HG03025 (cell line): ENCODE data around the gene PRR7.
"Not testable (repeated sequence)": the region's sequence is repeated elsewhere in the genome, so short reads cannot be mapped to it uniquely, and the experiment has no call there.

Experiments used
- ATAC-seq: cut with Tn5 transposase; IDR thresholded peaks from one replicate; pipeline ENCODE4 v1.9.1; 2021; ENCODE audit warnings: mild to moderate bottlenecking, moderate library complexity; ENCODE audit not compliant: unreplicated experiment, low FRiP score

The PRR7 gene

DNA sequence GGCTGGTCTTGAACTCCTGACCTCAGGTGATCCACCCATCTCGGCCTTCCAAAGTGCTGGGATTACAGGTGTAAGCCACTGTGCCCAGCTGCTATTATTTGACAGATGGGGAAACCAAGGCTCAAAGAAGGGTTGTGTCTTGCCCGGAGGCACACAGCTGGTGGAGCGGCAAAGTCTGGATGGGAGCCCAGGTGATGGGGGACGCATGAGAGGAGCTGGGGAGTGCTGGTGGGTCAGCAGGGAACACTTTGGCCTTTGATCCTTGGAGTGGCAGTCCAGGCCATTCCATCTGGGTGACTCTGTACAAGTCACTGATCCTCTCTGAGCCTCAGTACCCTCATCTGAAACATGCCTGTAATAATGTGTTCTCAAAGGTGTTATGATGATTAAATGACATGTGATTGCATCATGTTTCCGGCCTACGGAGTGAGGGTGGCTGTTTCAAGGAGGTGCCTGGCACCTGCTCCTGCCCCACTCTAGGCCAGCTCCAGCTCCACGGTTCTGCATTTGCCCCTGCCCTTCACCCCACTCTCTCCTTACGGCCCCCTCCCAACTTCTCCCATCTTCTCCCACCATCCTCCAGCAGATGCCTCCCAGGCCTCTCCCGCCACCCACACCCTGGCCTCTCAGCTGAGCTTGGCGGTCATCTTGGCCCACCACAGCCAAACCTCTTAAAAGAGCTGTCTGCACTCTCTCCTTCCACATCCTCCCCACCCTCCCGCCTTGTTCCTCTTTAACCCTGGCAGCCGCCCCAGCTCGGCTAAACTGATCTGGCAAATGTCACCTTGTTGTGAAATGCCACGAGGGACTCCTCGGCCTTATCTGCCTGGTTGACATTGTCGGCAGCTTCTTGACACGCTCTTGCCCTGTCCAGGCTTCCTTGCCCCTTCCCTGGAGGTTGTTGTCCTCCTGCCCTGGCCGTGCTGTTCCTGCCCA is 32.4 kb downstream of the PRR7 start:
- no peak for ATAC-seq

DNA sequence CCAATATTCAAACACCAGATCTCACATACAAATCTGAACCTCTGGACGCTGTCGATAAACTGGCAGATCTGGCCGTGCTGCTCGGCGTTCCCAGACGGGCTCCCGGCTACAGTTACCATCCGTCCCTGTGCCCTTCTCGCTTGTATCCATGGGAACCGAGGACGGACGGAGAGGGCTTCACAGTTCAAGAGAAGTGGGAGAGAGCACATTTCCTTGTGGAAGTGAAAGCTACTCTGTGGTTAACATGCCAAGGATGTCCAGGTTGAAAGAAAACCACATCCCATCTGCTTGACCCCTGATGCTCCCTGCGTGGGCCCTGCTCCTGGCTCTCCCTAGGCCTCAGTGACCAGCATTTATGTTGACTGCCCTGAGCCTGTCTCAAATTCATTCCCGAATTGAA is 33.2 kb downstream of the PRR7 start:
- ATAC-seq: no peak

DNA sequence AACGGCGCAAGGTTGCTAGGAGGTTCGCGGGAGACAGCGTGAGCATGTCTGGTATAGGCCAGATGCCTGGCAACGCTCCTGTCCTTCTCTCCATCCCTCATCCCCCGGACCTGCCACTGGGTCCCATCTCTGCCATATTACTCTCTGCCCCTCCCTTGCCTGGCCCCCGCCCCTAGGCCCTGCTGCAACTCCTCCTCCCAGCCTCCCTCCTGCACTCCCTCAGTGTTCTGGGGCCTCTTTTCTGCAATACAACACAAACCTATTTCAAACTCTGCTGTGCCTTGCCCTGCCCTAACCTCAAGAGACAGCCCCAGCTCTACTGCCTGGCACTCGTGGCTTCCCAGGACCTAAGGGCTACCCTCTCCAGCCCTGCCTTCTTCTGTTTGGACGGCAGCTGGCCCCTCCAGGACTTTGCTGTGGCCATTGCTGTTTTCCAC is 35.8 kb downstream of the PRR7 start:
- no peak for ATAC-seq

DNA sequence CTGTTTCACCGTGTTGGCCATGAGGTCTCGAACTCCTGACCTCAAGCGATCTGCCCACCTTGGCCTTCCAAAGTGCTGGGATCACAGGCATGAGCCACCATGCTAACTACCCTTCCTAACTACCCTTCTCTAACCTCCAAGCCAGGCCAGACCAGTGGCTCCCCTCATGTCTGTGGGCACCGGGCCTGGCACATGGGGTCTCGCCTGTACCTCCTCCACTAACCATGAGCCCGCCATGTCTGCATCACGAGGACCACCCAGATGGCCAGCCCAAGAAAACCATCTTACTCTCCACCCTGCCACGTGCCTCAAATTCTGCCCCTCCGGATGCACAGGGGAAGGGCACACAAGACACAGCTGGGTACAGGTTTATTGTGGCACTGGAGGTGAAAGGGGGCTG is 36.4 kb downstream of the PRR7 start:
- ATAC-seq: no peak

DNA sequence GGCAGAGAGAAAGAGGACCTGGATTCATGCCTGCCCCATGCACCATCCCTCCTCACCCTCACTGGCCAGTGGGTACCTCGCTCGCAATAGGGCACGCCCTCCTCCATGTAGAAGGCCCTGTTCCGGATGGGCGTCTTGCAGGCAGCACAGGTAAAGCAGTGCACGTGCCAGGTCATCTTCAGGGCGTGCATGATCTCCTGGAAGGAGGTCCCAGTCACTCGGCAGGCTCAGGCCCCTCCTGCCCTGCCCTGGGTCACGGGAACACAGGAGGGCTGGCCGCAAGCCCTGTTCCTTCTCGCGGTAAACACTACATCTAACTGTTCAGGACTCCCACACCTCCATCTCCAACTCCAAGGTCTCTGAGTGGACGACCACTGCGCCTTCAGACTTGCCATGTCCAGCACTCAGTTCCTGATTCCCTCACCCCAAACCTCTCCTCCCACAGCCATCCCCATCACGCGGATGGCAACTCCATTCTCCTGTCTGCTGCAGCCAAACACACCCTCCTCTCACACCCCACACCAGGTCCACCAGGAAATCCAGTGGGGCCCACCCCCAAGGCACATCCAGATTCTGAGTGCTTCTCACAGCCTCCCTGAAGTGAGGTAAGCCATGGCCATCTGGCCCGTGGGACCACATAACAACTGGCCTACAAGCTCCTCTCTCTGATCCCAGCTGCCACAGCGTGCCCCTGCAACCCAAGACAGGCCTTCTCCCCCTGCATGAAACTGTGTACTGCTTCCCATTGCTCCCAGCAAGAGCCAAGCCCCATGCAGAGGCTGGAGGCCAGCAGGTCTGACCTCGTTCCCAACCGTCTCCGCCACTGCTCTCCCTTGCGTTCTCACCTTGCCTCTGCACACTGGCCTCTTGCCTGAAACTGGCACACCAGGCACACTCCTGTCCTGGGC is 37.6 kb downstream of the PRR7 start:
- ATAC-seq: no peak

DNA sequence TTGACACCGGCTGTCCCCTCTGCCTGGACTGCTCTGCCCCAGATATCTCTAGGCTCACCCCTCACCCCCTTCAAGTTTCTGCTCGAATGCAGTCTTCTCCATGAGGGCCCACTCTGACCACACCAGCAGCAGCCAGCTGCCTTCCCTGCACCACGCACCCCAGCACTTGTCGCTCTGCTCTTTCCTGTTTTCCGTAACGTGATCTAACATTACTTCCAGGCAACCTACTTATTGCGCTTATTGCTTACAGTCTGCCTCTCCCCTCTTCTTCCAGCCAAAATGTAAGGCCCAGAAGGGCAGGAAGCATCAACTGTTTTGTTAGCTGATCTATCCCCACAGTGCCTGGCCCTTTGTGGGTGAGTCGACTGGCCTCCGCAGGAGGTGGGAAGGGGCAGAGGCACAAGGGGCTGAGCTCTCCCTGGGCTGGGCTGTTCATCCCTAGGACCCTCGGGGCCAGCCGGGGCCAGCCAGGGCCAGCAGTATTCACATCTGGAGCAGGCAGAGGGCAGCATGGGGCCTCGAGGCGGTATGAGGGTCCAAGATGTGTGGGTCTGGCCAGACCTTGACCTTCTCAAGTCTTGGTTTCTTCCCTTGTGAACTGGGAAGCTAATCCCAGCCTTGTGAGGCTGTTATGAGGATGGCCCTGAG is 38.4 kb downstream of the PRR7 start:
- no peak for ATAC-seq

DNA sequence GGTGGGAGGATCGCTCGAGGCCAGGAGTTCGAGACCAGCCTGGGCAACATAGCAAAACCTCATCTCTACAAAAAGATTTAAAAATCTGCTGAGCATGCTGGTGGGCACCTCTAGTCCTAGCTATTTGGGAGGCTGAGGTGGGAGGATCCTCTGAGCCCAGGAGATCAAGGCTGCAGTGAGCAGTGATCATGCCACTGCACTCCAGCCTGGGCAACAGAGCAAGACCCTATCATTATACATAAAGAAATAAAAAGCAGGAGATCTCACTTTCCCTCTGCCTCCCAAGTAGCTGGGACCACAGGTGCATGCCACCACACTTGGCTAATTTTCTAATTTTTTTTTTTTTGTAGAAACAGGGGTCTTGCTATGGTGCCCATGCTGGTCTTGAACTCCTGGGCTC is 39.1 kb downstream of the PRR7 start:
- ATAC-seq: not testable (repeated sequence)

DNA sequence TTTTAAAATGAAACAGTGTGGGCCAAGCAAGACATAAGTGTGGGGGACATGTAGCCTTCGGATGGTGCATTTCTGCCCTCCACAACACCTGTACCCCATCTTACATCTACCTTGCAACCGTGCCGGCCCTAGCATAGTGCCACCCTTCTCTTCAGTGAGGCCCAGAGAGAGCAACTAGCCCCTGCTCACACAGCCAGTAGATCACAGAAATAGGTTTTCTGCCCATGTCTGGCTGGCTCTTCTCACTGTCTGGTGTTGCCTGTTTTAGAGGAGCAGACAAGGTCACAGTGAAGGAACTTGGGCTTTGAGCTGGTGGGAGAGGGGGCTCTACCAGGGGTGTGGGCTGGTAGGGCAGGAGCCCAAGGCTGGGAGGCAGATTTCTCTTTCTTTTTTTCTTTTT is 39.6 kb downstream of the PRR7 start:
- ATAC-seq: no peak

DNA sequence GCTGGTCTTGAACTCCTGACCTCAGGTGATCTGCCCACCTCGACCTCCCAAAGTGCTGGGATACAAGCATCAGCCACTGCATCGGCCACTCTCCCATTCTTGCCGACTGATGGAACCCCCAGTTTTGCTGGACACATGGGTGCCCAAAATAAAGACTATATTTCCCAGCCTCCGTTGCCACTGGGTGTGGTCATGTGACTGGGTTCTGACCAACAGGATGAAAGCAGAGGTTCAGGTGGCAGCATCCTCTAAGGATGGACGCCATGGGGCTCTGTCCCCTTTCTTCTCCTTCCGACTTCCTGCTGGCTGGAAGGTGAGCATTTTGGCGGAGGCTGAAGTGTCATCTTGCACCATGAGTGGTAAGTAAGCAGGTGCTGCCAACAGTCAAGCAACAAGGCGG is 40.5 kb downstream of the PRR7 start:
- no peak for ATAC-seq

DNA sequence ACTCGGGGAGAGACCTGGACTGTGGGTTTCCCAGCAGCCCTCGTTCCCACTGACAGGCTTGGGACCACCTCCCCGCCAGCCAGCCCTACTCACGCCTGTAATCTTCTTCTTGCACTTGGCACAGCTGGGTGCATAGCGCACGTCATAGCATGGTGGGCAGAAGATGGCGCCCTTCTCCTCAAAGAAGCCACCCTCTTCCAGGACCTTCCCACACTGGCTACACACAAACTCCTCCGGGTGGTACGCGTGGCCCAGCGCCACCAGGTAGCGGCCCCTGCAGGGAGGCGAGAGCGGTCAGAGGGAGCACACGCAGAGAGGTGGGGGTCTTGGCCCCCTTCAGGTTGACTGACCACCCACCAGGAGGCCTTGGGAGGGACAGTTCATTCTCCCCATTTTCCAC is 41.4 kb downstream of the PRR7 start:
- ATAC-seq: no peak

DNA sequence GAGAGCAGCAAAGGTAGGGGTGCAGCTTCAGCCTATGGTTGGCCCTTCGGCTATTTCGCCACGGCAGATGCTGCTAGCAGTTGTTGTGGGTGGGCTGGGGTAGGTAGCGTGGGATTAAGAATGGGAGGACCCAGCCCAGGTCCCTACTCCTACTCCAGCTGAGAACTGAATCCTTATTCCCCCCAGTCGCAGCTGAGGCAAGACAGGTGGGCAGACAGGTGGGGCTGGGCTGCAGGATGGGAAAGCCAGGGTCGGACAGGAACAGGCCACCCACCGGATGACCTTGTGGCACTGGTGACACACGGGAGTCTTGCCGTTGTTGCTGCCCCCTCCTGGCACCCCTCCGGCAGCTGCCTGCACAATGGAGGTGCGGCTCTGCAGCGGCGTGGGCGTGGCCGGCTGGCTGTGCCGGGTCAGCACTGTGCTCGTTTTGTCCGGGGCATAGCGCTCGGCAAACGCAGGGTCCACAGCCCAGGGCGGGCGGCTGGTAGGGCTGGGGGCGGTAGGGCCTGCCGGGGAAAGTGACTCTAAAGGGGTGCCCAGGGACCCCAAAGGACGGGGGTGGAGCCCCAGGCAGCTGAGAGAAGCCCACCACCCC is 42.6 kb downstream of the PRR7 start:
- no peak for ATAC-seq

DNA sequence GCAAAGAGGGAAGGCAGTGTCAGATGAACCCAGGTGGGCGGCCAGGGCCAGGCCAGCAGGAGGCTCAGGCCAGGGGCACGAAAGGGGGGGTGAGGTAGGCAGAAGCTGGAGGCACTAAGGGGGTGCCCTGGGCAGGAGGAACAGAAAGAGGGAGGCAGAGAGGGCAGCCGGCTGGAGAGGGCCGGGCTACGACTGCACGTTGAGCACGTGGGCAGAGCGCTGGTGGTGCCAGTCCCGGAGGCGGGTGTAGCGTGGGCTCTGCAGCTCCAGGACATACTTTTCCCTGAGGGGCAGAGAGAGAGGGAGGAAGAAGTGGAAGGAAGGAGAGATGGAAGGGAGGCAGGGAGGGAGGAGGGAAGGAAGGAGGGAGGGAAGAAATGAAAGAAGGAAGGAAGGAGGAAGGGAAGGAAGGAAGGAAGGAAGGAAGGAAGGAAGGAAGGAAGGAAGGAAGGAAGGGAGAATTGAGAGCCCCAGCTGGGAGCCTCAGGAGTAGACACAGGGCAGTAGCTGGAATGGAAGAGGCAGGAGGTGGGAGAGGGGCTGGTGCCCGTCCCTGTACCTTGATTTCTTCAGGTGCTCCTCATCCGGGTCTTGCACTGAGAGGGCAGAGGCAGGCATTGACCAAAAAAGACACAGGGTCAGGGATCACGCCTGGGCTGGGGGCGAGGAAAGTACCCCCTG is 43.8 kb downstream of the PRR7 start:
- ATAC-seq: no peak

DNA sequence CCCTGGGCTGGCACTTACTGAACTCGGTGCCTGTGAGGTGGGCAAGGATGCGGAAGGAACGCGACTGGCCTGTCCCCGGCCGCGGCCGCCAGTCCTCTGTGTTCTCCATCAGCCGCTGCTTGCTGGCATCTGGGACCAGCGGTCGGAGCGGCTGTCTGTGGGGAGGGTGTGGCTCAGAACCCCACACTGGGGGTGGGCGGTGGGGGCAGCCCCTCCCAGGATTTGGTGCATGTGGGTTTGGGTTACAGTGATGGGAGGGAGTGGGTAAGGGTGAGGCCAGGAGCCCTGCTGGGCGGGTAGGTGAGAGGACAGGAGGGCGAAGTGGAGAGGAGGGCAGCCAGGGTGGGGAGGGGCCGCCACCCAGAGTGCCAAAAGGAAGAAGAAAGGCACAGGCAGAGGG is 44.4 kb downstream of the PRR7 start:
- ATAC-seq: no peak

DNA sequence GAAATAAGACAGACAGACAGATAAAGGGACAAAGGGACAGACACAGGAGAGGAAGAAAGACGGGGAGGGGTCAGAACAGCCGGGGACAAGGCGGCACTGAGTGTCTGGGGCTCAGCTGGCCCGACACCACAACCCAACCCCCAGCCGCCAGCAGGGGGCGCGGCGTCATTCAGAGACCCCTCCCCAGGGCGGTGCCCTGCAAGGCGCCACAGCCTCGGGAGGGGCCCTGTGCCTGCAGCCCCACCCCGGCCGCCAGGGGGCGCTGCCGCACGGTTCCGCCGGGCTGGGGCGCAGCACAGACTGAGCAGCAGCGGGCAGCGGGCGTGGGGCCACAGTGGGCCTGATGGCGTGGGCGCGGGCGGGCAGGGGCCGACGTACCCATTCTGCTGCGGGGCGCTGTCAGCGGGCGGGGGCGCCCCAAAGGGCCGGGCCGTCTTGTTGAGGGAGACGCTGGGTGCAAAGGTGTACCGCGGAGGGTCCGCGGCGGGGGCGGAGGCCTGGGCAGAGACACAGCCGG is 44.9 kb downstream of the PRR7 start:
- no peak for ATAC-seq

DNA sequence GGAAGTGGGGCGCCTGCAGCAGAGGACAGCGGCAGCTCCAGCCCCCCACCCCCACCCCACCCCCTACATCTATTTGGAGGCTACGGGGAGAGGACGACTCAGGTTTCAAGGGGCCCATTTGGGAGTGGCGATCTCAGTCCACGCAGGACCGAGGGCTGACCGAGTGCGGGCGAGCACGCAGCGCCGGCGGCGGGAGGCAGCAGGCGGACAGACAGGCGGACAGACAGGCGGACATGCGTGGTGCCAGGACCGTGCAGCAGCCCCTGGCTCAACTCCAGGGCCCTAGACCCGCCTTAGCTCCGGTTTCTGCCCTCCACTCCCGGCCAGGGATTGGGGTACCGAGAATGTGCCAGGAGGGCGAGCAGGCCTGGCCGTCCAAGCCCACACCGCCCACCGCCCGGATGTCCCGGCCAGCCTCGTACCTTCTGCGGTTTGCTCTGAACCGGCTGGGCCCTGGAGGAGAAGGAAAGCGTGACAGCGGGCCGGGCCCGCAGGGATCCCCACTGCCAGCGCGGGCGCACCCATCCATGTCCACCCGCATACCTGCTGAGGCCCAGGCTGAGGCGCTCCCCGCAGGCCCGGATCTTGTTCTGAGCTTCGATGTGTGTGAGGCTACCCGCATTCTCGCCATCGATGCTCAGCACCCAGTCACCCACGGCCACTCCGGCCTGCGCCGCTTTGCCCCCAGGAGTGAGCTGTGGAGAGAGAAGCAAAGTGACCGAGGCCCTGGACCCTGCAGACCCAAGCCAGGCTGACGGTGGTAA is 45.6 kb downstream of the PRR7 start:
- no peak for ATAC-seq

DNA sequence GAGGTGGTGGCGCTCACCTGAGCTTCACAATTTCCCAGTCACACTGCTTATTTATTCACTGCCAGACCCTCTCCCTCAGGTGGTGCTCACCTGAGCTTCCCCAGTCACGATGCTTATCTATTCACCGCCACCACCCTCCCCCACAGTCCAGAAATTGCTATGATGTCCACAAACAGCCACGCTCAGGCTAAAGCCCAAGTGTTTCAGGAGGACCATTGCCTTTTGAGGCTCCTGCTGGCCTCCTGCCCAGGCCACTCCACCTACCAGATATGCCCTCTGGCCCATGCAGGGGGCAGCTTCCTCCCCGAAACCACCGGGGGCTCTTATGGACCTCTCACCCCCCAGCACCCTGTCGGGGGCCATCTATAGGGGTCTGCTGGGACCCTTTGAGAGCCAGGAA is 46.2 kb downstream of the PRR7 start:
- ATAC-seq: no peak

DNA sequence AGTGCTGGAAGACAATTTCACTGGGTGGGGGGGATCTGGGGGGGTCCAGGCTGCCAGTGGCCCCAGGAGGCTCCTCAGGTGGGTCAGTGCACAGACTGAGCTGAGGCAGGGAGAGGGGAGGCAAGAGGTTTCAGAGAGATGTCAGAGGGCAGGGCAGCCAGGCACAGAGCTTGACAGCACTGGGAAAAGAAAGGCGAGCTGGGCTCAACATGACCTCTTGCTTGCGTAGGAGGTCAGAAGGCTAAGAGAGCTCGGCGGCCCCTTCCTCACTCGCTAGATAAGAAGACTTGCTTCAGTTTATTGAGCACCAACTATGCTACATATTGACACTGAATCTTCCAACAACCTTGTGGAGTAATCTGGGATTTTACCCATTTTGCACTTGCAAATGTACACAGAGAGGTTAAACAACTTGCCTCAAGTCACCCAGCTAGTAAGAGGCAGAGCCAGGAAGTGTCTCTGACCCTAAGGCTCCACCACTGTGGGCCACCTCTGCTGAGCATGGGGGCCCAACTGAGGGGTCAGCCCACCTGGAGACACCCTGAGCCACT is 47.3 kb downstream of the PRR7 start:
- no peak for ATAC-seq

DNA sequence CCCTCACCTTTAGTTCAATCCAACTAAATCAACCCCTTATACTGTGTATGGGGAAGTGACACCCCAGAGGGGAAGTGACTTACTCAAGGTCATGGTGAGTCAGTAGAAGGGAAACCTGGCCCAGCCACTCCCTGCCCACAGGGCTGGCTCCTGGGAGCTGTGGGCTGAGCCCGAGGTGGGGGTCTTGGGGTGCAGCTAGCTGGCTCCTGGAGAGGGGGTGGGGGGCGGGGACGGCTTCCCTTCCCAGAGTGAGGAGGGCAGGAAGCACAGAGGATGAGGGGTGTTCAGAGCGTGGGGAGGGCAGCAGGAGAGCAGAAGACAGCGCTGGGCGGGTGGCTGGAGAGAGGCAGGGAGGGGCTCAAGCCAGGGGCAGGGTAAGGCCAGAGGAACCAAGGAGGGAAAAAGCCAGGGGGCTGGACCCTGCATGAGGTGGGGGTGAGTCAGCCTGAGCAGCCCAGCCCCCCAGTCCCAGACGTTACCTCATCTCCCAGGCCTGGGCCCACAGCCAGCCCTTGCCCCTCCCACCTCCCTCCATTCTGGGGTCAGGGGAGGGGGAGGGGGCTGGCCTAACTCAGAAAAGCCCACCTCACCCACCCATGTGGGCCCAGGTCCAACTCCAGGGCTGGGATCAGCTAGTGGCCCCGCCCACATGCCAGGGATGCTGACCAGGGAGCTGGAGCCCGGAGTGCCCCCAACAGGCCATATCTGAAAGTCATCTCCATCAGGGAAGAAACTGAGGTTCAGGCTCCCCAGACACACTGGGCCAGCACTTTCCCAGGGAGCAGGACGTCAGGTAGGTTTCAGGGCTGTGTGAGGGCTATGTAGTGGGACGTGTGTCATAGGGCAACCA is 48.0 kb downstream of the PRR7 start:
- ATAC-seq: no peak
